K562 (cell line): ENCODE measurements around the gene P2RX1. TPM values are rescaled to one million over a fixed set of nuclear protein-coding genes. Genes with fewer than 3 reads are reported as not detected.
A peak's percentile ranks its signal among the peaks of the same experiment; 100 is the strongest.

Experiments
- ATF3 ChIP-seq, 2 experiments: fragments of 450-650 bp in 1 of 2; sonication (generic) in 1 of 2; formaldehyde crosslinking in 1 of 2; IDR thresholded peaks in 1 of 2; conservative IDR thresholded peaks in 1 of 2; 2 replicates each; pipeline versions ENCODE4 v1.6.1 to v1.8.1; 2016 to 2023; ENCODE audit warnings: mild to moderate bottlenecking in 2 of 2, moderate library complexity in 2 of 2, inconsistent platforms in 1 of 2, missing genetic modification reagents in 1 of 2
- BCOR ChIP-seq: fragments of 450-650 bp; IDR thresholded peaks from 2 replicates; pipeline ENCODE4 v1.6.1; 2016
- BRCA1 ChIP-seq, 2 experiments: fragments of 450-650 bp in 1 of 2; sonication (generic) in 1 of 2; formaldehyde crosslinking in 1 of 2; IDR thresholded peaks; 2 replicates each; pipeline versions ENCODE4 v1.5.0 to v1.6.1; 2017 to 2020; ENCODE audit warnings: mild to moderate bottlenecking in 1 of 2, missing genetic modification reagents in 1 of 2
- C11orf30 ChIP-seq: fragments of 450-650 bp; IDR thresholded peaks from 2 replicates; pipeline ENCODE4 v1.6.1; 2016; ENCODE audit warnings: low read depth, mild to moderate bottlenecking
- CREB1 ChIP-seq, 2 experiments: sonication (generic) in 1 of 2; formaldehyde crosslinking in 1 of 2; IDR thresholded peaks; 2 replicates each; pipeline versions ENCODE4 v1.6.1 to v1.8.0; 2012 to 2022; ENCODE audit warnings: inconsistent platforms in 1 of 2, mild to moderate bottlenecking in 1 of 2, missing genetic modification reagents in 1 of 2, moderate library complexity in 1 of 2
- DIDO1 ChIP-seq: fragments of 450-650 bp; IDR thresholded peaks from 2 replicates; pipeline ENCODE4 v1.6.1; 2016; ENCODE audit warnings: low read depth, missing biosample characterization, missing genetic modification characterization
- E2F3 ChIP-seq: fragments of 250-450 bp; sonication (Bioruptor Pico); IDR thresholded peaks from 2 replicates; pipeline ENCODE4 v1.4.0; 2020; ENCODE audit warnings: mild to moderate bottlenecking
- ETV5 ChIP-seq: sonication (generic); formaldehyde crosslinking; IDR thresholded peaks from 2 replicates; pipeline ENCODE4 v1.4.0; 2020; ENCODE audit warnings: low read depth, mild to moderate bottlenecking, missing genetic modification reagents
- IRF1 ChIP-seq: sonication (generic); formaldehyde crosslinking; IDR thresholded peaks from 2 replicates; pipeline ENCODE4 v1.8.0; 2022; ENCODE audit warnings: missing genetic modification reagents, mild to moderate bottlenecking, borderline replicate concordance
- JUND ChIP-seq, 2 experiments: IDR thresholded peaks; 2 replicates in 1 of 2; 3 replicates in 1 of 2; pipeline ENCODE4 v1.6.1; 2011; ENCODE audit warnings: borderline replicate concordance in 2 of 2, low read depth in 2 of 2, low read length in 2 of 2, improper control_type of control experiment in 1 of 2, missing biosample characterization in 1 of 2, missing genetic modification characterization in 1 of 2, missing genetic modification reagents in 1 of 2
- MCM7 ChIP-seq, 2 experiments: fragments of 450-650 bp; IDR thresholded peaks; 2 replicates each; pipeline ENCODE4 v1.6.1; 2016 to 2018
- MEIS2 ChIP-seq: fragments of 450-650 bp; IDR thresholded peaks from 2 replicates; pipeline ENCODE4 v1.6.1; 2014; ENCODE audit warnings: mild to moderate bottlenecking; ENCODE audit not compliant: partially characterized antibody
- MNT ChIP-seq, 2 experiments: fragments of 450-650 bp; conservative IDR thresholded peaks; 2 replicates each; pipeline ENCODE4 v1.6.1; 2017; ENCODE audit warnings: mild to moderate bottlenecking in 2 of 2, moderate library complexity in 2 of 2
- NCOR1 ChIP-seq: fragments of 450-650 bp; IDR thresholded peaks from 2 replicates; pipeline ENCODE4 v1.6.1; 2016; ENCODE audit warnings: mild to moderate bottlenecking, moderate library complexity
- NR2C2 ChIP-seq, 2 experiments: fragments of 200-800 bp in 1 of 2; sonication (Bioruptor generic) in 1 of 2; sonication (generic) in 1 of 2; formaldehyde crosslinking in 1 of 2; IDR thresholded peaks; 2 replicates each; pipeline versions ENCODE4 v1.6.1 to v1.8.0; 2016 to 2022; ENCODE audit warnings: mild to moderate bottlenecking in 1 of 2, missing compliant biosample characterization in 1 of 2, missing genetic modification characterization in 1 of 2, missing genetic modification reagents in 1 of 2
- RBM22 ChIP-seq: fragments of 200-400 bp; formaldehyde crosslinking; IDR thresholded peaks from 2 replicates; pipeline ENCODE4 v1.6.1; 2018; ENCODE audit warnings: low read length, low read depth; ENCODE audit not compliant: poor library complexity, severe bottlenecking
- SMAD1 ChIP-seq: fragments of 150-350 bp; IDR thresholded peaks from 2 replicates; pipeline ENCODE4 v1.6.1; 2014; ENCODE audit warnings: low read length, low read depth; ENCODE audit not compliant: partially characterized antibody
- VEZF1 ChIP-seq: fragments of 200-800 bp; sonication (Bioruptor generic); IDR thresholded peaks from 2 replicates; pipeline ENCODE4 v1.6.1; 2017; ENCODE audit warnings: missing genetic modification characterization, missing compliant biosample characterization
- XRCC4 ChIP-seq: IDR thresholded peaks from one replicate; pipeline ENCODE4 v1.6.1; 2011; ENCODE audit not compliant: insufficient read depth, insufficient read length; ENCODE audit errors: extremely low read depth
- ZBTB1 ChIP-seq: sonication (generic); formaldehyde crosslinking; IDR thresholded peaks from 2 replicates; pipeline ENCODE4 v1.8.1; 2023; ENCODE audit warnings: missing genetic modification reagents, low read depth, mild to moderate bottlenecking, borderline replicate concordance
- polyA plus RNA-seq, 8 experiments: library from polyadenylated mRNA; depleted of rRNA in 4 of 8; stranded (reverse) in 5 of 8; unstranded in 3 of 8; fragments of >200 nt; fragmentation: Nextera tagmentation in 2 of 8; fragmentation: Illumina TruSeq in 1 of 8; extraction: Ambion mirVana in 2 of 8; extraction: Trizol in 1 of 8; gene quantifications; 2 replicates each; pipeline versions ENCODE4 v1.2.1 to v1.2.3, GENCODE V29; 2011 to 2014; ENCODE audit warnings: inconsistent platforms in 1 of 8, missing spikeins in 1 of 8
- total RNA-seq, 7 experiments: library from RNA; depleted of rRNA in 6 of 7; stranded (reverse); fragments of >200 nt in 6 of 7; fragmentation: Illumina TruSeq in 2 of 7; extraction: Trizol in 2 of 7; gene quantifications; 2 replicates each; pipeline versions ENCODE4 v1.2.1 to v1.2.3, GENCODE V29; 2011 to 2021; ENCODE audit warnings: low replicate concordance in 1 of 7

P2RX1 gene
- total and polyA plus RNA-seq, 9 of the 15 experiments (the other 6 are each of a cell fraction or from before 2014, with no cell fraction given), result 0.27 to 20.3 (median 10.3) TPM

GRCh38 chr17:3888343-3889171 lies 27.7 kb downstream of the P2RX1 start (continued):
- TF ChIP-seq CREB1 (IDR thresholded peaks at IDR 0.05) (peak; percentile 67; the same call in 1 of the 2 replicates), CREB1 (CRISPR knock-in tag; IDR thresholded peaks at IDR 0.05) (peak; percentile 81; the same call in 1 of the 2 replicates), VEZF1 (CRISPR knock-in tag) (peak; percentile 83), MEIS2 (peak; percentile 24), SMAD1 (peak; percentile 25), ETV5 (CRISPR knock-in tag) (0 out of 2 replicates have a peak, but pooled peaks have one; percentile 40), ATF3 (IDR thresholded peaks at IDR 0.05) (peak; percentile 87), ATF3 (CRISPR knock-in tag; conservative IDR thresholded peaks at IDR 0.05) (0 out of 2 replicates have a peak, but pooled peaks have one; percentile 28), C11orf30 (peak; percentile 76), BRCA1 (IDR thresholded peaks at IDR 0.05) (no peak), BRCA1 (CRISPR knock-in tag; IDR thresholded peaks at IDR 0.05) (no peak), IRF1 (CRISPR knock-in tag) (no peak), RBM22 (peak; percentile 19), NR2C2 (CRISPR knock-in tag; IDR thresholded peaks at IDR 0.05) (0 out of 2 replicates have a peak, but pooled peaks have one; percentile 39), NR2C2 (tag; IDR thresholded peaks at IDR 0.05) (no peak), JUND (IDR thresholded peaks at IDR 0.05; ENCODE audit: borderline replicate concordance, low read depth, low read length) (peak; percentile 87), JUND (tag; IDR thresholded peaks at IDR 0.05; ENCODE audit: borderline replicate concordance, low read depth, low read length) (peak; percentile 85; the same call in 1 of the 3 replicates), MCM7 (IDR thresholded peaks at IDR 0.05) (no peak), MNT (conservative IDR thresholded peaks at IDR 0.05) (peak; percentile 72 to 88), XRCC4 (no peak), E2F3 (CRISPR knock-in tag) (no peak), BCOR (0 out of 2 replicates have a peak, but pooled peaks have one; percentile 22), NCOR1 (0 out of 2 replicates have a peak, but pooled peaks have one; percentile 27), DIDO1 (tag) (no peak), ZBTB1 (CRISPR knock-in tag) (no peak)
